Neural crest cell (in vitro differentiated cells): Measurements from ENCODE around the gene PUSL1. TPM values are rescaled to one million over a fixed set of nuclear protein-coding genes. Genes with fewer than 3 reads are reported as not detected.
A peak's percentile ranks its signal among the peaks of the same experiment; 100 is the strongest.

ENCODE experiments used
- DNase-seq: peaks from one replicate; pipeline ENCODE4 v3.0.0; 2021; ENCODE audit warnings: low read depth, mixed read lengths, low spot score
- H3K27ac Mint-ChIP-seq: one replicate; pipeline ENCODE4 v1.8.0; 2021; ENCODE audit warnings: mild to moderate bottlenecking, mixed read lengths; ENCODE audit not compliant: unreplicated experiment
- H3K27me3 Mint-ChIP-seq: 2 replicates; pipeline ENCODE4 v1.8.0; 2021; ENCODE audit warnings: low read depth, mild to moderate bottlenecking, mixed read lengths
- H3K36me3 Mint-ChIP-seq: 2 replicates; pipeline ENCODE4 v1.8.0; 2021; ENCODE audit warnings: low read depth, mild to moderate bottlenecking, mixed read lengths
- H3K4me1 Mint-ChIP-seq: 2 replicates; pipeline ENCODE4 v1.8.0; 2021; ENCODE audit warnings: mixed read lengths
- H3K4me3 Mint-ChIP-seq: one replicate; pipeline ENCODE4 v1.8.0; 2021; ENCODE audit warnings: mild to moderate bottlenecking, mixed read lengths
- H3K9me3 Mint-ChIP-seq: 2 replicates; pipeline ENCODE4 v1.8.0; 2021; ENCODE audit warnings: mixed read lengths
- CTCF ChIP-seq: fragments of 200-600 bp; sonication (generic); conservative IDR thresholded peaks from 2 replicates; pipeline ENCODE4 v1.5.0; 2021; ENCODE audit warnings: antibody characterized with exemption, mild to moderate bottlenecking
- total RNA-seq: library from RNA; stranded (reverse); gene quantifications from 2 replicates; pipeline ENCODE4 v1.2.1, GENCODE V29; 2021

The PUSL1 gene
- total RNA-seq, 1 donor from 2014 or later = 27.9 TPM

- H3K36me3 Mint-ChIP-seq = peaks cover 2% of the 10 kb centered on the region
- TF ChIP-seq CTCF = no peak
- H3K4me3 Mint-ChIP-seq = peak overlapping the region; percentile 70
- H3K27ac Mint-ChIP-seq = no peak overlapping the region
- no peaks in the 10 kb centered on the region for H3K27me3 Mint-ChIP-seq
- H3K4me1 Mint-ChIP-seq = peaks cover 21% of the 10 kb centered on the region
- DNase-seq = no peak
- no peaks in the 10 kb centered on the region for H3K9me3 Mint-ChIP-seq
Measured at GRCh38 chr1:1318777-1319645, 10.6 kb downstream of the PUSL1 start.

- no peak for TF ChIP-seq CTCF
- H3K36me3 Mint-ChIP-seq = peaks cover 2% of the 10 kb centered on the region
- H3K9me3 Mint-ChIP-seq = no peaks in the 10 kb centered on the region
- DNase-seq = no peak
- H3K4me3 Mint-ChIP-seq = peak overlapping the region; percentile 70
- peaks cover 21% of the 10 kb centered on the region for H3K4me1 Mint-ChIP-seq
- no peaks in the 10 kb centered on the region for H3K27me3 Mint-ChIP-seq
- no peak overlapping the region for H3K27ac Mint-ChIP-seq
Measured at GRCh38 chr1:1319646-1319941, 11.2 kb downstream of the PUSL1 start.

GRCh38 chr1:1320666-1321448 is 12.5 kb downstream of the PUSL1 start:
- DNase-seq = no peak
- Mint-ChIP-seq H3K27me3 (no peaks in the 10 kb centered on the region), H3K4me1 (peaks cover 18% of the 10 kb centered on the region), H3K27ac (no peak overlapping the region), H3K4me3 (peak overlapping the region; percentile 59), H3K36me3 (peaks cover under 1% of the 10 kb centered on the region), H3K9me3 (no peaks in the 10 kb centered on the region)
- TF ChIP-seq CTCF = no peak

- Mint-ChIP-seq H3K36me3 (no peaks in the 10 kb centered on the region), H3K9me3 (no peaks in the 10 kb centered on the region), H3K4me1 (peaks cover 14% of the 10 kb centered on the region), H3K4me3 (peak overlapping the region; percentile 59), H3K27ac (no peak overlapping the region), H3K27me3 (no peaks in the 10 kb centered on the region)
- no peak for TF ChIP-seq CTCF
- no peak for DNase-seq
Measured at GRCh38 chr1:1321477-1321876, 13.1 kb downstream of the PUSL1 start.

GRCh38 chr1:1322418-1322817 is 14.0 kb downstream of the PUSL1 start:
- H3K36me3 Mint-ChIP-seq = no peaks in the 10 kb centered on the region
- TF ChIP-seq CTCF = no peak
- DNase-seq = no peak
- peak overlapping the region; percentile 85 for H3K4me3 Mint-ChIP-seq
- H3K27ac Mint-ChIP-seq = peak overlapping the region; percentile 35
- H3K27me3 Mint-ChIP-seq = no peaks in the 10 kb centered on the region
- H3K9me3 Mint-ChIP-seq = no peaks in the 10 kb centered on the region
- peaks cover 14% of the 10 kb centered on the region for H3K4me1 Mint-ChIP-seq
